Activated CD8-positive, alpha-beta memory T cell treated with anti-CD3 and anti-CD28 coated beads, Interleukin-2, amount 50 U/mL, for 1 hour (primary cell): ENCODE data around the gene RABEPK.
A peak's percentile ranks its signal among the peaks of the same experiment; 100 is the strongest.
"Not testable (repeated sequence)": the region's sequence is repeated elsewhere in the genome, so short reads cannot be mapped to it uniquely, and the experiment has no call there.

Experiments
- DNase-seq: peaks from one replicate; pipeline ENCODE4 v3.0.0-alpha.2; 2020; ENCODE audit errors: extremely low read depth

The RABEPK gene, protein sequence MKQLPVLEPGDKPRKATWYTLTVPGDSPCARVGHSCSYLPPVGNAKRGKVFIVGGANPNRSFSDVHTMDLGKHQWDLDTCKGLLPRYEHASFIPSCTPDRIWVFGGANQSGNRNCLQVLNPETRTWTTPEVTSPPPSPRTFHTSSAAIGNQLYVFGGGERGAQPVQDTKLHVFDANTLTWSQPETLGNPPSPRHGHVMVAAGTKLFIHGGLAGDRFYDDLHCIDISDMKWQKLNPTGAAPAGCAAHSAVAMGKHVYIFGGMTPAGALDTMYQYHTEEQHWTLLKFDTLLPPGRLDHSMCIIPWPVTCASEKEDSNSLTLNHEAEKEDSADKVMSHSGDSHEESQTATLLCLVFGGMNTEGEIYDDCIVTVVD

DNA sequence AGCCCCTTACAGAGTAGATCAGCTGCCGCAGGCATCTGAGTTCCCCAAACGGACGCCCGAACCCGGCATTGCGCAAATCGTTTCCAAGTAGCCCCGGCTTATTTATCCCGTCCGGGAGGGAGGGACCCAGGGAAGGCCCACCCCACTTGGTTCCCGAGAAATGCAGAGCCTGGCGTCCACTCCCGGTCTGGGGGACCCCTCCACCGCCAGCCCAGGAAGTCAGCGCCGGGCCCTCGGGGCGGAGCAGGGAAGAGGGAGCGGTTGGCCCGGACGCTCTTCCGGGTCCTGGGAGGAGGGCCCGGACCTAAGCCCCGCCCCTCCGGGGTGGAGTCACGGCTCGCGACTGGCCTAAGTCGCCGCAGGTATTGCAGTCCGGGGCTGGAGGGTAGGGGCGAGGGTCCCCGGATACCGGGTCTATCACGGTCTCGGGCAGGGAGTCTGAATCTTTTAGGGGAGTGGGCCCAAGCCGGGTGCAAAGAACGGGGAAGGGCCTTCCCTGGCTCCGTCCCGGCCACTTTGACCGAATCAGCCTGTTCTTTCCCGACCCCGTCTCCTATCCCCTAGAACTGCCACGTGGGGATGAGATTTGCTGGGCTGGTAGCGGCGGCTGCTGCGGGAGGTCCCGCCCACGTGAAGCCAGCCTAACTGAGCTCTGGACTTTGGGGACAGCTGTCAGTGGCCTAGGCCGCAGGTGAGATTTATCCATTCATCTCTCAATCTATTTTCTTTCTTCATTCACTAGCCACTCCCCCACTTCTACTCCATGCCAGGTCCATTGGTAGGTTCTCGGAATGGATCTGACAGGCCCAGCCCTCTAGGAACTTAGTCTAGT lies at the start of gene RABEPK:
Gene RABEPK (plus strand): TSS at position 327 of the 832 bp plus-strand sequence. CDS start 2,472 bp downstream, outside the sequence.
- DNase-seq = peak; percentile 40

GRCh38 chr9:125151730-125152129 lies 48.6 kb upstream of the RABEPK start:
- DNase-seq = no peak

GRCh38 chr9:125153712-125154367 lies 46.5 kb upstream of the RABEPK start:
- DNase-seq = no peak

DNA sequence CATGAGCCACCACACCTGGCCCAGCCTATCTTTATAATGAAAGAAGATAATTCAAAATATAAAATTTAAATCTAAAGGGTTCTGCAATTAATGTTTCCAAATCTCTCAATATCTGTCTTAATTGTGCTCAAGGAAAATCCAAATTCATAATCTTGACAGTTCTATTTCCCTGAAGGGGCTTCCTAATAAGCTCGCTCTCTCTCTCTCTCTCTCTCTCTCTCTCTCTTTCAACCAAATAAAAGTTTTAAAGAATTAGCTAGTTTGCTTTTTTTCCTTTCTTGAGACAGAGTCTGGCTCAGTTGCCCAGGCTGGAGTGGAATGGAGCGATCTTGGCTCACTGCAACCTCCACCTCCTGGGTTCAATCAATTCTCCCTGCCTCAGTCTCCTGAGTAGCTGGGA lies 43.8 kb upstream of the RABEPK start:
- DNase-seq = no peak

GRCh38 chr9:125160750-125161149 lies 39.6 kb upstream of the RABEPK start:
- no peak for DNase-seq

DNA sequence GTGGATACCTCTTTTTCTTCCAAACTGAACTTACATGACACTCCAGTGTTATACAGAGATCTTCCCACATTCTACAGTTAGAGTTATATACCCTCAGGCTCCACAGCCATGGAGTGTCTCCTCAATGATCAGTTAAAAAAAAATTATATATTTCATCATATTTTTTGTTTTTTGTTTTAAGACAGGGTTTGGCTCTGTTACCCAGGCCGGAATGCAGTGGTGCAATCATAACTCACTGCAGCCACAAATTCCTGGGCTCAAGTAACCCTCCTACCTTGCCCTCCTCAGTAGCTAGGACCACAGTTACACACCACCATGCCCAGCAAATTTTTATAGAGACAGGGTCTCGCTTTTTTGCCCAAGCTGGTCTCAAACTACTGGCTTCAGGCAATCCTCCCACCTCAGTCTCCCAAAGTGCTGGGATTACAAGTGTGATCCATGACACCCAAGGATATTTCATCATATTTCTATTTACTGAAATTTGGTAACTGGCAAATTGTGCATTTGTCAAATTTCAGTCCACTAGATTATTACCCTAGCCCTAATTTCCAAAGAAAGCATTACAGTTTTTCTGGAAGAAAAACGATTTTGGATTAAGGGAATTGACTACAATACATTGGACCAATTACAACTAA lies 38.9 kb upstream of the RABEPK start:
- no peak for DNase-seq

GRCh38 chr9:125162891-125163290 lies 37.5 kb upstream of the RABEPK start:
- DNase-seq = not testable (repeated sequence)

GRCh38 chr9:125166762-125167161 lies 33.6 kb upstream of the RABEPK start:
- DNase-seq = no peak

DNA sequence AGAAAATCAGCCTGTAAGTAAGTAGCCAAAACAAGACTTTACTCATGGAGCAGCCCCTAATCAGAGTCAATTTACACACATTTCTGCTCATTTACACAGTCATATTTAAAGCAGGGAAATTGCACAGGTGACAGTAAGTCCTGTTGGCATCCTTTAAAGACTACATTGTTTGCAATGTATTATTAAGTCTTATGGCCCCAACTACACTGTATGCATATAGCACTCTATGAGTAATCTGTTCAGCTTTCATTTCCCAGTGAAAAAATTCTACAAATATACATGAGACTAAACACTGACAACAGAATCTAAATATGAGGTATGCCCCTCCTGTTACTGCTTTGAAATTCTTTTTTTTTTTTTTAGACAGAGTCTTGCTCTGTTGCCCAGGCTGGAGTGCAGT lies 30.4 kb upstream of the RABEPK start:
- DNase-seq = no peak

DNA sequence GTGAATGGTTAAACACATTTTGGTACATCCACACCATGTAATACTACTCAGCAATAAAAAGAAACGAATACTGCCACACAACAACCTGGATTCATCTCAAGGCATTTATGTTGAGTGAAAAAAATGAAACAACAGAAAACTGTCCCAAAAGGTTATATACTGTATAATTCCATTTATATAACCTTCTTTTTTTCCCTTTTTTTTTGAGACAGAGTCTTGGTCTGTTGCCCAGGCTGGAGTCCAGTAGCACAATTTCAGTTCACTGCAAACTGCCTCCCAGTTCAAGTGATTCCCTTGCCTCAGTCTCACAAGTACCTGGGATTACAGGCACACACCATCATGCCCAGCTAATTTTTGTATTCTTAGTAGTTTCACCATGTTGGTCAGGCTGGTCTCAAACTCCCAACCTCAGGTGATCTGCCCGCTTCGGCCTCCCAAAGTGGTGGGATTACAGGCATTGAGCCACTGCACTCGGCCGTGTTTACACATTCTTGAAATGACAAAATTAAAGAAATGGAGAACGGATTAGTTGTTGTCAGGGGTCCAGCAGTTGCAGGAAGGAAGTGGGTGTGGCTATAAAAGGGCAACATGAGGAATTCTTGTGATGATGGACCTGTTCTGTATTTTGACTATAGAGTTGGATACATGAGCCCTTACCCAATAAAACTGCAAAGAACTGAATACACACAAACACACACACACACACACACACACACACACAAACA lies 28.1 kb upstream of the RABEPK start:
- DNase-seq = no peak

GRCh38 chr9:125176636-125177035 lies 23.7 kb upstream of the RABEPK start:
- DNase-seq = no peak

- DNase-seq = no peak
Measured at GRCh38 chr9:125177888-125178287, 22.5 kb upstream of the RABEPK start.

GRCh38 chr9:125179776-125180175 lies 20.6 kb upstream of the RABEPK start:
- not testable (repeated sequence) for DNase-seq

DNA sequence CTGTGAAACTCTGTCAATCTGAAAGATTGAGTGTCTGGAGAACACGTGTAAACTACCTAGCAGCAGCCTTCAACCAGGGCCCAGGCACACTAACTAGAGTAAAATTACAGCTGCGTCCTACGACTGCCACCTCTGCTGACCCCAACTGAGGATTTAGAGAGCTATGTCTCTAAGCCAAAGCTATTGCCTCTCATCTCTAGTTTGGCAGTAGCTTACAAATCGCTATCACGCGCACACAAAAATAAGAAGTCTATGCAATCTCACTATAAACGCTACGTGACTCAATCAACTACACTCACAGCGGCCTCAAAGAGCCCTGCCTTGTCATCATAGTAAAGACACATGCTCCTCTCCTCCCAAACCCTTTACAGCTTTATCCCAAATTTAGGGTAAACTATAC lies 19.5 kb upstream of the RABEPK start:
- DNase-seq = no peak

GRCh38 chr9:125181756-125182155 lies 18.6 kb upstream of the RABEPK start:
- DNase-seq = not testable (repeated sequence)

DNA sequence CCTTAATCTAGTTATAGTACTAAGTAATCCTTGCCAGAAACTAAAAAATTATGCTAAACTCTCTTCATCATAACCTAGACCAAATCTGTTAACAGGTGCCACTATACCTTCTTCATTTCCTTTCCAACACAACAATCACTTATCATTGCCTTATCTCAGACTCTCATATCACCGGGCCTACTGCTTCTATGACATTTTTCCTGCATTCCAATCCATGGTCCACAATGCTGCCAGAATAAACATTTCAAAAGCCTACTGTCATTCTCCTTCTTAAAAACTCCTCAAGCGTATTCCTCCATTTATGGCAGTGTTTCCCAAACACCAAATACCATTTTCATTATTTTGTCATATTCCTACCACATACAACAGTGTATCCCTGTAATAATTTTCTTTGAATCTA lies 17.3 kb upstream of the RABEPK start:
- DNase-seq = no peak

- DNase-seq = no peak
Measured at GRCh38 chr9:125183561-125183960, 16.8 kb upstream of the RABEPK start.

GRCh38 chr9:125189011-125189360 lies 11.4 kb upstream of the RABEPK start:
- DNase-seq = no peak

GRCh38 chr9:125189361-125190289 lies 10.7 kb upstream of the RABEPK start, which contains the start of gene PPP6C:
Gene PPP6C (minus strand): TSS chr9:125189803. CDS start chr9:125189718, 85 bp downstream.
- peak; percentile 89 for DNase-seq

DNA sequence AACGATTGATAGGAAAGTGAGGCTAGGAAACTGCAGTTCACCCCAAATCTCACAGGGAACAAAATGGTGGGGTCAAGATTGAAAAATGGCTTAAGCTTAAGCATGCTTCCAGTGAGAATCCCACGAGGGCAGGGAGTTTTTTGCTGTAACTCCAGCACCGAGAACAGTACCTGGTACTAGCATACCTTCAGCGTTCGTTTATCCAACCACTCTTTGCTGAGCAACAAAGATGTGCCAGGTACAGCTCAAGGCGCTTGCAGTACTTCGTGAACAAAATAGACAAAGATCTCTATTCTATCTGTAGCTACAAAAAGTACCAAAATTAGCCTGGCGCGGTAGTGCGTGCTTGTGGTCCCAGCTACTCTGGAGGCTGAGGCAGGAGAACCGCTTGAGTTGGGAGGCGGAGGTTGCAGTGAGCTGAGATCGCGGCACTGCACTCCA lies 10.0 kb upstream of the RABEPK start:
- DNase-seq = no peak
